ENCODE data around the gene FREY1. TPM values are rescaled to one million over a fixed set of nuclear protein-coding genes. Genes with fewer than 3 reads are reported as not detected.
A peak's percentile ranks its signal among the peaks of the same experiment; 100 is the strongest.

Gene FREY1
- total RNA-seq, 1 donor from 2014 or later: not detected

DNA sequence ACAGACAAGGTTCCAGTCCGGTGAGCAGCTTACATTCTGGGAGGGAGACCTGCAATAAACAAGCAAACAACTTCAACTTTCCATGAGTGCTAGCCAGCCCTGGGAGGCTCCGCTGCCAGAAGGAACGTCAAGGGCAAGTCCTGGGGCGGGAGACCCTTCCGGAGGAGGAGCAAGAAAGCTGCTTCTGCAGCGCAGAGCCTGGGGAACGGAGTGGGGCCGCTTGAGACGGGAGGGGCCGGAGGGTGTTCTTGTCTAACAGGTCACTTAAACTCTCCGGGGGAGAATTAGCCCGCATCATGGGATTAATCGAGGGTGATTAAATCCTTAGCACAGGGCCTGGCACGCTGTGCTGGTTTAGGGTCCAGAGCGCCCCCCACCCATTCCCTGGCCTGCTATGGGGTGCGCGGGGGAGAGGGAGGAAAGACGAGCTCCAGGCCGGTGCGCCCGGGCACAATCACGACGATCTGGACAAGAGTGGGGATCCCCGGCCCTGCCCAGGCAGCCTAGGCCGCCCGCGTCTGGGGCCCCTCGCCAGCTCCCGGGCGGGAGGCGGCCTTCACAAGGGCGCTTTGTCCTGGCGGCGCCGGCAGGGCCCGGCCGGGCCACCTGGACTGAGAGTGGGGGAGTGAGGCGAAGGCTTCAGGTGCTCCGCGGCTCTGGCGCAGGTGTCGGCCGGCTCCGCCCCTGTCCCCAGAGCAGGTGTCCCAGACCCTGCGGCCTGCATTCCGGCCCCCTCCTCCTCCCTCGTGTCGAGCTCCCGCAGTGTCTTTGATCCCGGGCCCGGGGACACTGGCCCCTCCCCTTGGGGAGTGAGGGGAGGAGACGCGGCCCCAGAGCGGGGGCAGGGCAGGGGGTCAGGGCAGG, 14.7 kb upstream of the FREY1 start:
- H2AFZ ChIP-seq (replicated peaks): peak overlapping the region; percentile 87
- H3K4me3 ChIP-seq: peak overlapping the region; percentile 61
- no peak overlapping the region for H3K9ac ChIP-seq

DNA sequence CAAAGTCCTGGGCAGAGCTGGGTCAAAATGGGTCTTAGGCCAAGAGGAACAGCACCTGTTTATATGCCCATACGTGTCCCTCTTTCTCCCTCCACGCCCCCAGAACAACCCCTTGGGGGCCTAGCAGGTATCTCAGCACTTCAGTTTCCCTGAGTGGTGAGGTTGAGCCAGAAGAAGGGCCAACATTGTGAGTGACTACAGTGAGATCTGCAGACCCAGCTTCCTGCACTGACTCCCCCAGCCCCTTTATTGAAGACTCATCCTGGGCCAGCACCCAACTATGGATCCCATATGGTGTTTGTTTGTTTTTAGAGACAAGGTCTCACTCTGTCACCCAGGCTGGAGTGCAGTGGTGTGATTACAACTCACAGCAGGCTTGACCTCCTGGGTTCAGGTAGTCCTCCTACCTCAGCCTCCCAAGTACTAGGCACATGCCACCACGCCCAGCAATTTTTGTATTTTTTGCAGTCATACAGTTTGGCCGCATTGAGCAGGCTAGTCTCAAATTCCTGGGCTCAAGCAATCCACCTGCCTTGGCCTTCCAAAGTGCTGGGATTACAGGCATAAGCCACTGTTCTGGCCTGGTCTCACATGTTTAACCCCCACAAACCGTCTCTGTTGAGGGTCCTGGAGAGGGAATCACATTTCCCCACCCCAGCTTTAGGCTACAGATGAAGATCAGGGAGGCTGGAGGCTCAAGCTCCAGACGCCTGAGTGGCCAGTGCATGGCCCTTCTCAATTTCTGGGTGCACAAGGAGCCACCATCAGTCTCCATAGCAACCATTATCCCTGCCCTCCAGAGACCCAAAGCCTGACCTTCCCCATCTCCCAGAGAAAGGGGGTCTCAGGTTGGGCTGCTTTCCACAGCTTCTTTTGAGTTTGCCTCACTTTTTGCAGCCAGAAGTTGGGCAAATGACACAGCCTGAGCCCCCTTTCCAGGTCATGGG, 13.7 kb upstream of the FREY1 start:
- TF ChIP-seq, protein P1, sequence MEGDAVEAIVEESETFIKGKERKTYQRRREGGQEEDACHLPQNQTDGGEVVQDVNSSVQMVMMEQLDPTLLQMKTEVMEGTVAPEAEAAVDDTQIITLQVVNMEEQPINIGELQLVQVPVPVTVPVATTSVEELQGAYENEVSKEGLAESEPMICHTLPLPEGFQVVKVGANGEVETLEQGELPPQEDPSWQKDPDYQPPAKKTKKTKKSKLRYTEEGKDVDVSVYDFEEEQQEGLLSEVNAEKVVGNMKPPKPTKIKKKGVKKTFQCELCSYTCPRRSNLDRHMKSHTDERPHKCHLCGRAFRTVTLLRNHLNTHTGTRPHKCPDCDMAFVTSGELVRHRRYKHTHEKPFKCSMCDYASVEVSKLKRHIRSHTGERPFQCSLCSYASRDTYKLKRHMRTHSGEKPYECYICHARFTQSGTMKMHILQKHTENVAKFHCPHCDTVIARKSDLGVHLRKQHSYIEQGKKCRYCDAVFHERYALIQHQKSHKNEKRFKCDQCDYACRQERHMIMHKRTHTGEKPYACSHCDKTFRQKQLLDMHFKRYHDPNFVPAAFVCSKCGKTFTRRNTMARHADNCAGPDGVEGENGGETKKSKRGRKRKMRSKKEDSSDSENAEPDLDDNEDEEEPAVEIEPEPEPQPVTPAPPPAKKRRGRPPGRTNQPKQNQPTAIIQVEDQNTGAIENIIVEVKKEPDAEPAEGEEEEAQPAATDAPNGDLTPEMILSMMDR (IDR thresholded peaks at IDR 0.05): no peak
- no peak for TF ChIP-seq EZH2phosphoT487 (IDR thresholded peaks at IDR 0.05)
- TF ChIP-seq EZH2 (IDR thresholded peaks at IDR 0.05): no peak
- Mint-ChIP-seq H3K9me3 (no peaks in the 10 kb centered on the region), H3K27me3 (ENCODE audit: insufficient read depth, low read depth) (peaks cover 38% of the 10 kb centered on the region), H3K27ac (peak overlapping the region; percentile 58), H3K36me3 (no peaks in the 10 kb centered on the region), H3K4me3 (peak overlapping the region; percentile 80), H3K4me1 (peaks cover 47% of the 10 kb centered on the region)
- peaks cover 37% of the 10 kb centered on the region for H3K4me1 ChIP-seq
- peaks cover 27% of the 10 kb centered on the region for H4K20me1 ChIP-seq (ENCODE audit: low read depth)
- peaks cover 54% of the 10 kb centered on the region for H3F3A ChIP-seq (ENCODE audit: low read depth)
- H2AFZ ChIP-seq (replicated peaks): no peak overlapping the region
- H3K9me3 ChIP-seq (ENCODE audit: low read depth): no peaks in the 10 kb centered on the region
- no peak overlapping the region for H3K9ac ChIP-seq
- peaks cover 10% of the 10 kb centered on the region for H3K27me3 ChIP-seq
- H3K27ac ChIP-seq: no peak overlapping the region
- peak; percentile 33 for DNase-seq (ENCODE audit: low spot score)
- H3K36me3 ChIP-seq: no peaks in the 10 kb centered on the region
- peaks cover 20% of the 10 kb centered on the region for H3K79me2 ChIP-seq (ENCODE audit: low read depth)
- peak overlapping the region; percentile 15 for H3K4me3 ChIP-seq
- H3K4me2 ChIP-seq: peak overlapping the region; percentile 82

More for the DNA sequence above, 14.7 kb upstream of the FREY1 start:
- Mint-ChIP-seq H3K27me3 (ENCODE audit: insufficient read depth, low read depth) (peaks cover 38% of the 10 kb centered on the region), H3K27ac (peak overlapping the region; percentile 58), H3K4me1 (peaks cover 43% of the 10 kb centered on the region), H3K4me3 (peak overlapping the region; percentile 80), H3K36me3 (no peaks in the 10 kb centered on the region), H3K9me3 (no peaks in the 10 kb centered on the region)
- peak; percentile 88 for DNase-seq (ENCODE audit: low spot score)
- Histone ChIP-seq H4K20me1 (ENCODE audit: low read depth) (peaks cover 17% of the 10 kb centered on the region), H3K4me2 (peak overlapping the region; percentile 82), H3F3A (ENCODE audit: low read depth) (peaks cover 54% of the 10 kb centered on the region), H3K27me3 (peaks cover 10% of the 10 kb centered on the region), H3K9me3 (ENCODE audit: low read depth) (no peaks in the 10 kb centered on the region), H3K27ac (no peak overlapping the region), H3K79me2 (ENCODE audit: low read depth) (peaks cover 10% of the 10 kb centered on the region), H3K4me1 (peaks cover 36% of the 10 kb centered on the region), H3K36me3 (no peaks in the 10 kb centered on the region)
- TF ChIP-seq EZH2 (IDR thresholded peaks at IDR 0.05) (no peak), EZH2phosphoT487 (IDR thresholded peaks at IDR 0.05) (no peak)
- TF ChIP-seq, protein P1 (IDR thresholded peaks at IDR 0.05): no peak

DNA sequence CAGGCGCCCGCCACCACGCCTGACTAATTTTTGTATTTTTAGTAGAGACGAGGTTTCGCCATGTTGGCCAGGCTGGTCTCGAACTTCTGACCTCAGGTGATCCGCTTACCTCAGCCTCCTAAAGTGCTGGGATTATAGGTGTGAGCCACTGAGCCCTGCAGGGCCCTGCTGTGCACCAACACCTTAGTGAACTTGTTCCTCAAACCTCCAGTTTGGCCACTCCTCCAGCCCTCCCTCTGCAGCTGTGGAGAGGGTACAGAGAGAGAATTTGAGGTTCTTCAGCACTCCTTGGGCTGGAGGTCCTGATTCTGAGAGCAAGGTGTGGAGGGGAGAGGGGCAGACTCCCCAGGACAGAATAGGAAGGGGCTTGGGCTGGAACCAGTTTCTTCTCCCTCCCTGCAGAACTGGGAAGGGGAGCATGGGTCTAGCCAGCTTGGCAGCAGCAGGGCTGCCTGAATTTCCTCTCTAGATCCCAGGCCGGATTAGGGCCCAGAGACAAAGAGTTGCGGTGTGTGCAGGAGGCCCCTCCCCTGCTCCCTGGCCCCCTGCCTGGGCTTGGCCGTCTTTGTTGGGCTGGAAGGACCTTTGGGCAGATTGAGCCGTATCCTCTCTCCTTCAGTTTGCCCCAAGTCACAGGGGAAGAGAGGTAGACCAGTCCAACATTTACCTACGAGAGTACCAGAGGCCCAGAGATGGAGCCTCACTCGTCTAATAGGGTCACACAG, 12.9 kb upstream of the FREY1 start:
- no peak overlapping the region for H3K9ac ChIP-seq
- peaks cover 23% of the 10 kb centered on the region for H4K20me1 ChIP-seq (ENCODE audit: low read depth)
- Mint-ChIP-seq H3K9me3 (no peaks in the 10 kb centered on the region), H3K4me1 (peaks cover 47% of the 10 kb centered on the region), H3K27ac (no peak overlapping the region), H3K4me3 (peak overlapping the region; percentile 97), H3K27me3 (ENCODE audit: insufficient read depth, low read depth) (peaks cover 34% of the 10 kb centered on the region), H3K36me3 (no peaks in the 10 kb centered on the region)
- H3K36me3 ChIP-seq: no peaks in the 10 kb centered on the region
- H3K4me1 ChIP-seq: peaks cover 37% of the 10 kb centered on the region
- peaks cover 10% of the 10 kb centered on the region for H3K27me3 ChIP-seq
- TF ChIP-seq EZH2 (IDR thresholded peaks at IDR 0.05): no peak
- TF ChIP-seq, protein P1 (IDR thresholded peaks at IDR 0.05): no peak
- TF ChIP-seq EZH2phosphoT487 (IDR thresholded peaks at IDR 0.05): no peak
- H3K4me3 ChIP-seq: peak overlapping the region; percentile 15
- no peaks in the 10 kb centered on the region for H3K9me3 ChIP-seq (ENCODE audit: low read depth)
- peak overlapping the region; percentile 69 for H2AFZ ChIP-seq (replicated peaks)
- peak overlapping the region; percentile 82 for H3K4me2 ChIP-seq
- peaks cover 54% of the 10 kb centered on the region for H3F3A ChIP-seq (ENCODE audit: low read depth)
- peaks cover 24% of the 10 kb centered on the region for H3K79me2 ChIP-seq (ENCODE audit: low read depth)
- DNase-seq (ENCODE audit: low spot score): peak; percentile 85
- H3K27ac ChIP-seq: no peak overlapping the region
